ENCODE results near the gene LAMTOR2. TPM values are rescaled to one million over a fixed set of nuclear protein-coding genes. Genes with fewer than 3 reads are reported as not detected.

Gene LAMTOR2
- total RNA-seq, 1 experiment from 2014 or later, result 70.9 TPM

DNA sequence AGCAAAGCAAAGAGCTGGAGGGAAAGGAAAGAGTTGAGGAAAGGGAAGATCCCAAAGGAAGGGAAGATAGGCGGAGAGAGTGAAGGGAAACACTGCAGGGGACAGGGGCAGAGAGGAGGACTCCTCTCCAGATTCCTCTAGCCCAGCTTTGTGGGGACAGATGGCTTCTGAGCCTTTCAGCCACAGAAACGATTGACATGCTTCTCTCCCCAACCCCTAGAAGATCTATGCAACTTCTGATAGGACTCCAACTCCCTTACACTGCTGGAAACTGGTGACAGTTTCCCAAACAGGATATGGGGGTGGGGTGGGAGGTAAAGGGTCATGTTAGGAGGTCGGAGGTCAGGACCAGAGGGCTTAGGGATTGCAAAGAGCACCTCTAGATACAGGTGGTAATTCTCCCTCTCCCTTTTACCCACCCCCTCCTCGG is 21.2 kb downstream of the LAMTOR2 start:
- no peak for DNase-seq (ENCODE audit: low read depth)

DNA sequence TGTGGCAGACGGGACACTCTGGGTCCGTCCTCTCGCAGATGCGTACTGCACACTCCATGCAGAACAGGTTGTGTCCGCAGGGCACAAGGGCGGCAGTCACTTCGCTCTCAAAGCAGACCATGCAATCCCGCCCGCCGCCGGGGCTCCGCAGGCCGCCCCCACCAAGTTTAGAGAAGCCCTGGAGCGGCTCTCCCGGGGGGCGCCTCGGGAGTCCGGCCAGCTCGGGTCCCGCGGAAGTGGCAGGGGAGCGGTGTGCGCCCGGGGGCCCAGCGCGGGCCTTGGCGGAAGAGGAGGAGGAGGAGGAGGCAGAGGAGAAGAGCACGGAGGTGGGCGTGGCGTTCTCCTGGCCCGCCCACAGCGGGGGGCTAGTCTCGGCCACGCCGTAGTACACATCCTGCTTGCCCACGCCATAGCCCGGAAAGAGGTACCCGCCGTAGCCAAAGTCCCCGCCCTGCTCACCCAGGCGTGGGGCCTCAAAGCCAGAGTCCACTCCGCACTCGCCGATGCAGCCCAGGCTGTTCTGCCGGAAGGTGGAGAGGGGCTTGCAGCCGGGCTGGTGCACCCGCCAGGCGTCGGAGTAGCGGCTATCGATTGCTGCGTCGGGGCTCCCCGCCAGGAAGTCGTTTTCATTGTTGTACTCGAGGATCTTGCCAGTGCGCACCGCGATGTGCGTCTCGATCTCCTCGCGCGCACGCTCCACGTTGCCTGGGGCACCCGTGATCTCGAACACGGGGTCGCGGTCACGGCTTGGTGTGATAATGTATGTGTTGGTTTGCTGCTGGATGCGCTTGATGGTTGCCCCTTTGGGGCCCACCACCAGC is 22.2 kb downstream of the LAMTOR2 start:
- DNase-seq (ENCODE audit: low read depth), result no peak

DNA sequence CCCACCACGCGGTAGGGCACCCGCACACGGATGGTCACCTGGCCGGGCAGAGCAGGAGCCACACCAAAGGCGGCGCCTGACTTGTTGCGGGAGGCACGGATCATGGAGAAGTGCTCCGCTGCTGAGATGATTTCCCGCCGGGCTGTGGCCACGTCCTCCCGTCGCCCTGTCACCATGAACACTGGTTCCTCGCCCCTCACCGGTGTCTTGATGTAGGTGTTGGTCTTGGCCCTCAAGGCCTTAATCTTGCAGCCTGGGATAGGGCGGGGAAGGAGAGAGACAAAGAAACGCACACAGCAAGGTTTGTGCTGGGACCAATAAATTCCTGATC is 22.8 kb downstream of the LAMTOR2 start:
- no peak for DNase-seq (ENCODE audit: low read depth)

DNA sequence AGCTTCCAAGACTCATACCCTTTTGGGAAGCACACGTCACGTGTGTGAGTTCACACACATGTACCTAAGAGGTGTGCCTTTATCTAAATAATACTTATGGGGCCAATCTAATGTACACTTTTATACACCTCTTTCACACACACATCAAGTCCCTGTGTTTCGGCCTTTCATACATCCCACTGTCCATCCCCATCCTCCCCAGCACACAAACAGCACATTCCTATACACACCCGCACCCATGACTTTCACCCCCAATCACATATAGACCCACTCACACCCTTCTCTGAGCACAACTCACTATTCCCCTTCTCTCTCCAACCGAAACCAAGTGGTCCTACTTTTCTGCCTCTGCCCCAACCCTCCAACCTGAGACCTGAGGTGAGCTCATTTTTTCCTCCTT is 24.1 kb downstream of the LAMTOR2 start:
- DNase-seq (ENCODE audit: low read depth), result no peak

DNA sequence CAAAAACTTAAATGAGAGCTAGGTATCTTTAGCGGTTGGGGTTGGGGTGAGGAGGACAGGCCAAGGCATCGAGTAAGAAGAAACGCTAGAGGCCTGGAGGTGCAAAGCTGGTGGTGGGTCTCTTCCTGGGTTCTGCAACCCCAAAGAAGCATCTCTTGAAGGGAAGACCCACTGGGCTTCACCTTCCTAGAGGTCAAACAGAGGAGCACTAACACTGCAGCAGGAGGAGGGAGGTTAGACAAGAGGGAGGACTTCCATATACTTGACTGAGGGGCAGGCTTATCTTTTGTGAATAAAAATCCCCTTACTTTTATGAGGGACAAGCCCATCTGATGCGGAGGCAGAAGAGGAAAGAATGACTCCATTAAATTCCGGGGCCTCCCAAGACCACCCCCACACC is 25.2 kb downstream of the LAMTOR2 start:
- DNase-seq (ENCODE audit: low read depth), result no peak

DNA sequence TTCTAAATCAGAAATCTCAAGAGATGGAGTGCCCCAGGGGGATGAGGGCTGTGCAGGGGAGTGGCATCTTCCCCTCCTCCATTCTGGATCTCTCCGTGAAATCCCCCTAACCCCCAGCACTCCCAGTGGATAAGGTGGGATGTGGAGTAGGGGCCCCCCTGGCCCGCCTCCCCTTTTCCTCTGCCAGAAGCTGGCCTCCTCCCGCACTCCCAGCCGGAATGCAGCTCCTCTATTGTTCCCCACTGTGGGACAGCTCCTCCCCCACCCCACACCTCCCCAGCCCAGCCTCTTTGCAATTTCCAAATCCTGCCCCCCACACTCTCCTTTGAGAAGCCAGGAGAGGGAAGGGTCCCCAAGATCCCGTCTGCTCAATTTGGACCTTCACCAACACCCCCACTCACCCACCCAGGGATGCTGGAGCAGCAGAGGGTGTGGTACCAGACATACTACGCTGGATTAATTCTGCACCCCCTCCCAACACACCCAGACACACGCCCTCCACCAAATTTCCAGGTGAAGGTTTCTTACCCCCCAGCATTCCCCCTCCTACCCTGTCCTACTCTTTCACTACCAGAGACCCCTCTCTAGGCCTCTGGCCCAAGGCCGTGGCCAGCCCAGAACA is 25.8 kb downstream of the LAMTOR2 start:
- DNase-seq (ENCODE audit: low read depth), result no peak

DNA sequence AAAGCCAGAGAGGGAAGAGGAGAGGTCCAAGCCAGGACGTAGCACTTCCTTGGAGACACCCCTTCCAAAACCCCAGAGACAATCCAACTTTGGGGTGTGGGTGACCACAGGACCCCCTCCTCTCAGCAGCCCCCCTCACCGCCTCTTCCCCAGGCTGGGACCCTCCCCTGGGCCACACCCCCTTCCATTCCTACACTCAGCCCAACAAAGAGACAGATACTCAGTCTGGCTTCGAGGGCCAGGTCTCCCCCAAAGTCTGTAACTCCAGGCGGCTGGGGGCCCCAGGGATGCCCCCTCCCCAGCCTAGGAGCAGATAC is 26.2 kb downstream of the LAMTOR2 start:
- DNase-seq (ENCODE audit: low read depth), result no peak

DNA sequence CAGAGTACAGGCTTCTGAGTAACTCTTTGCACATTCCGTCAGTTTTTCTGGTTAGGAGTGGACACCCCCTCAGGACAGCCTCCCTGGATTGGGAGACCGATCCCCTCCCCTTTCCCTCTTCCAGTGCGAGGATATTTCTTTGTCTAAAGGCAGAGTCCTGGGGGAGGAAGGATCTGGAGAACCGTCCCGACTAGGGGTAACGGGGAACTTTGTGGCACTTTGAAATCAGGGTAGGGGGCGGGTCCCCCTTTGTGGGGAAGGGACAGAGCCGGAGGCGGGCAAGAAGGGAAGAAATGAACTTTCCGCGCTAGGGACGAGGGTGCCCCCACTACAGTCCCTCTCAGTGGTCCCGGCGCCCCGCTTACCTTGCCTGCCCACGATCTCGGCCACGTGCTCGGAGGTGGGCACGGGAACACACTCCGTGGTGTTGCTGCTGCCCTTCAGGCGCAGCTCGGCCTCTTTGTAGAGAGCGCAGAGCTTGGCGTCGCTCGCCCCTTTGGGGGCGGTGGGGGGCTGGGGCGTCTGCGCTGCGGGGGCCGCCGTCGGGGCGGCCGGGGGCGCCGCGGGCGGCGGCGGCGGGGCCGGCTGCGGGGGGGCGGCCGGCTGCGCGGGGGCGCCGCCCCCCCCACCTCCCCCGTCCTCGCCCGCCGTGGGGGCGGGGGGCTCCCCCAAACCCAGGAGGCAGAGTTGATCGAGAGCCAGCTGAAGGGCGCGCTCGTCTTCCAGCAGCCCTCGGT is 26.8 kb downstream of the LAMTOR2 start:
- no peak for DNase-seq (ENCODE audit: low read depth)

DNA sequence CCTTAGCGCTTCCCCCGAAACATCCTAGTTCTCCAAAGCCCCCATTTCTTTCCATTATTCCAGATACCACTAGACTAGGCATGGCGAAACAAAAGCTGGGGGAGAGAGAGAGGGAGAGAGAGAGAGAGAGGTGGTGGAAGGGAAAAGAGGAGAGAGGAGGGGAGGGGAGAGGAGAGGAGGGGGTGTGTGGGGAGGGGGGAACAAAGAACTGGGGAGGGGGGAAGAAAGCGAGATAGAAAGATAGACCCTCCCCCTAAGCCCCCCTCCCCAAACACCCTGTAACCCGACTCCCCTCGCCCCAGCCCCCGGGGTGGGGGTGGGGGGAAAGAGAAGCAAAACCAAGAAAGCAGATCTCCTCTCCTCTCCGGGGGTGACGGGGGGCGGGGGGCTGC is 27.3 kb downstream of the LAMTOR2 start:
- no peak for DNase-seq (ENCODE audit: low read depth)

DNA sequence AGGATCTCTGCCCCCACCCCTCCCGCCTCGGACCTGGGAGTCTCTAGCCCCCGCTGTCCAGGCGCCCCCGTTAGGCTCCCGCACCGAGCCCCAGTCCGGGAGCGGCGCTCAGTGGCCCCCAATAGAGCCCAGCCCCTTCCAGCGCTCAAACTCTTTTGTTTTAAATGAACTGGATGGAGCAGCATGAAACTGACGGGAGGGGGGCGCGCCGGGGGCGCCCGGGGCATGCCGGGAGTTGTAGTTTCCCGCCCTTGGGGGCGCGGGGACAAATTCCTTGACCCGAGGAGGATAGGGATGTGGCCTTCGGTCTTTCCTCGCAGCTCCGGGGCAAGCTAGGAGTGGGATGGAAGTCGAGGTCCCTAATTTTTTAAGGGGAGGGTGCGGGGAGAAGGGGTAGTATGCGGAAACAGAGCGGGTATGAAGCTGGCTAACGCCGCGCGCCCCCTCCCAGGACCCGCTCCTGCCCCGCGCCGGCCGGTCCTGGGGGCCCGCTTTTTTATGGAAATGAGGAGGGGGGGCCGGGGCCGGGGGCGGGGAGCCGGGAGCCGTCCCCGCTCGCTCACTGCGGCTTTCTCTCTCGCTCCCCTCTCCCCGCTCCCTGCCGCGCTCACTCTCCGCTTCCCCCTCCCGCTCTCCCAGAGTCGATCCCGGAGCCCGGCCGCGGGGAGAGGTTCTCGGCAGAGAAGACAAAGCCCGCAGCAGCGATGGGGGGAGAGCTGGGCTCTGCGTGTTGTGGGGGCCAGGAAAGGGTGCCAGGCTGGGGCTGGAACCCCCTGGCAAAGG is 27.9 kb downstream of the LAMTOR2 start, which contains the start of gene MEX3A:
Gene MEX3A, minus strand, starts transcription at position 157 of the 783 bp plus-strand sequence. CDS start 467 bp downstream, outside the sequence.
- DNase-seq (ENCODE audit: low read depth), result peak; percentile 73

DNA sequence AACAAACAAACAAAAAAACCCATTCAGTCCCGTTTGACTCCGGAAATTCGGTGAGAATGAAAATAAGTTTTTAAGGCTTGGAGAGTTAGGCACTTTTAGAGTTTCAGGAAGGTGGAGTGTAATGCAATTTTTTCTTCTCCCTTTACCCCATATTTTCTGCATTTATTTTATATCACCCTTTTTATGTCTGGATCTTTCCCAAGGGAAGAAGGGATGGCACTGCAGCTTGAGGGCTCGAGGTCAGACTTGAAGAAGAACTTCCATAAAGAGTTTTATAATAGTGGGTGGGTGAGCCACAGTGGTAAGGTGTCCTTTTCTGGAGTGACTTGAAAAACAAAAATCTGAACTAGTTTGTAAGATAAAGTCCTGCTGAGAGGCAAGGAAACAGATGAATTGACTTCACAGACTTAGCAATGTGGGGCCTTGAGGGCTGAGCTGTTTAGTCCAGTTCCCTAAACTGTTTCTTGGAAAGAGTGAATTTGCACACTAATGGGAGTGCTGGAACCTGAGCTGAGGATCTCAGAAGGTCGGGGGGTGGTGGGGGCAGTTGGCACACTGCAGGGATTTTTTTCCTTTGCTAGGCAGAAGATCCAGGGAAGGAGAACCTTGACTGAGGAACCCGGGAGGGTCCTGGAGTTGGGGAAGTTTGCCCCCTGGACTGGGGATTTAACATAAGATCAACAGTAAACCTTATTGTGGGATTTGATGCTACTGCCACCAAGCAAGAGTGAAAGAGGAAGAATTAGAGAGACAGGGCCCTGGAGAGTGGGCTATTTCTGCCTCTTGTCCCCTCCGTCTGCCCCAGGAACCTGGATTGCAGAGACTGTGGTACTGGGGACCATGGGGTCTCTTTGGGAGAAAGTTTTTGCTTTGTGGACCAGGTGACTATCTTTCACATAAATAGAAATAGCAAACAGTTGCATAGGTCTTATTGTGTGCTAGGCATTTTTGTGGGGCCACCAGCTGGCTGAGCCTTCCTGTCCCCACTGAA is 29.5 kb downstream of the LAMTOR2 start:
- no peak for DNase-seq (ENCODE audit: low read depth)

DNA sequence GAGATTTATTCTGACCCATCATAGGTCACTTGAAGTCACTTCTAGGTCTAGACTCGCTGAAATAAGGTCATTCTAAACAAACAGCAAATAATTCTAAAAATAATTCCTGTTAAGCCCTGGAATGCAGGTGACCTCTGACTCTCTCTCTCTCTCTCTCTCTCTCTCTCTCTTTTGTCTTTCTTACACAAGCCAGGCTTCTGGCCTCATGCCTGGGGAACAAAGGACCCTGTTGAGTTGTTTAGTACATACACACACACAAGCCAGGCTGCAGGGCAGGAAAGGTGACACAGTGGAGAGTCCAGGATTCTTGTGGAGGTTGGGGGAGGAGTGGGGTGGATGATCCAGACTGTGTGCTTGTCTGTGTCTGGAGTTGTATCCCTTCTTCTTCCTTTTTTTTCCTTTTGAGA is 31.7 kb downstream of the LAMTOR2 start:
- DNase-seq (ENCODE audit: low read depth), result no peak

DNA sequence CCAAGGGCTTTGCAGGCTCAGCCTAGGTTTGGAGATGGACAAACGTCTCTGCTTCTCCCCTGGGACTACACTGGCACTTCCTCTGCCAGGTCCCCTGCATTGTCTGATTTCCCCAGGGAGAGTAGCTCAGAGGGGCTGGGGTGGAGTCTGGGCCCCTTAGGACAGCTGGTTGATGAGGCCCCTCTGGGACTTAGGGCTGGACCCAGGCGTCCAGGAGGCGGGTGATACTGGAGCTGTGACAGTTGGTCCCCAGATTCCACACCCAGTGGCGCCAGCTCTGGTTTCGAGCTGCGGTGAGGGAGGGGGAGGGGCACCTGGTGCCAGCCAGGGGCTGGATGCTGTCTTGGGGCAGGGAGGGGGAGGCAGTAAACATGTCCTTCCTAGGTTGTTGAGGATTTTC is 35.1 kb downstream of the LAMTOR2 start:
- DNase-seq (ENCODE audit: low read depth), result no peak

DNA sequence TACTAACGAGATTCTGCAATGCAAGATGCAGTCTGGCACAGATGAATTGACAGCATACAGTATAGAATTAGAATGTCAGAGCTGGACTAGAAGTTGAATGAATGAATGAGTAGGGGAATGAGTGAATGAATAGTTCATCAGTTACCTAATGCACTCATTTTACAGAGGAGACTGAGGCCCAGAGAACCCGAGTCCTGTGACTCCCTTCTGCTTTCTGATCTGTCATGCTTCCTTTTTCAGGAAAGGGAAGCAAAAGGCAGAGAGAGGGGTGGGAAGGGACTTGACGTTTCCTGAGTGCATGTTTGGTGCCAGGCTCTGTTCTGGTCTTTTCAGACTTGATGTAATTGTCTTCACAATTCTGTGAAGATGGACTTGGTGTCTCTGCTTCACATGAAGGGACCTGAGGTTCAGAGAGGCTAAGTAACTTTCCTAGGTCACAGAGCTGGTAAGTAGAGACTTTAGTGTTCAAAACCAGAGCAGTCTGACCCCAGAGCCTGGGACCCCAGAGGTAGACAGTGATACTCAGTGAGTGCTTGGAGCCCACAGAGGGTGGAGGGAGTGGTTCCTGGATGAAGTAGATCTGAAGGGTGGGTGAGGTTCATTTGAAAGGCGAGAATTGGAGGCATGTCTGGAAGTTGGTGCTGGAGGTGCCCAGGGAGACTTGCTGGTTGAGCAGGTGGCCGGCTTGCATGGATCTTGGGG is 35.7 kb downstream of the LAMTOR2 start:
- no peak for DNase-seq (ENCODE audit: low read depth)

DNA sequence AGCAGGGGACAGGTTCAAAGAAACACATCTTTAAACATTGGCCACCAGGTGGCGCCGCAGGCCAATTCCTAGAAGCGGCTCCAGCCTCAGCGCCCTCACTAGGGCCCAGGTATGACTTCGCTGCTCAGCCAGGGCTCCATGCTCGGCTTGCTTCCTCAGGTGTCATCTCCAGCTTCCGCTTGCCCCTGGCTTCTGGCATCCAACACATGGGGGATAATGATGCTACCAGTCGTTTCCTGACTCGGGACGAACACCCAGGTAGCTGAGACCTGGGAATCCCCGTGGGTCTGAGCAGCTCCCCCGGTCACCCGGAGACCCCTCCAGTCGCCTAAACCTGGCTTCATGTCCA is 36.2 kb downstream of the LAMTOR2 start:
- DNase-seq (ENCODE audit: low read depth), result peak; percentile 63

DNA sequence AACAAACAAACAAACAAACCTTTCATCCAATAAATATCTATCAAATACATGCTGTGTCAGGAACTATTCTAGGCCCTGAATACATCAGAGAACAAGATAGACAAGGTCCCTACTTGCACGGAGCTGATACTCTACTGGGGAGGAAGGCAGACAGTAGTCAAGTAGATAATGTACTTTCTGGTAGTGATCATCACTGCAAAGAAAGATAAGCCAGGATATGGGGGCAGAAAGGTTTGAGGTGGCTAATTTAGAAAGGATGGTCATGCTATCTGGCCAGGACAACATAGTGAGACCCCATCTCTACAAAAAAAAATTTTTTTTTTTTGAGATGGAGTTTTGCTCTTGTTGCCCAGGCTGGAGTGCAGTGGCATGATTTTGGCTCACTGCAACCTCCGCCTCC is 37.0 kb downstream of the LAMTOR2 start:
- DNase-seq (ENCODE audit: low read depth), result no peak

DNA sequence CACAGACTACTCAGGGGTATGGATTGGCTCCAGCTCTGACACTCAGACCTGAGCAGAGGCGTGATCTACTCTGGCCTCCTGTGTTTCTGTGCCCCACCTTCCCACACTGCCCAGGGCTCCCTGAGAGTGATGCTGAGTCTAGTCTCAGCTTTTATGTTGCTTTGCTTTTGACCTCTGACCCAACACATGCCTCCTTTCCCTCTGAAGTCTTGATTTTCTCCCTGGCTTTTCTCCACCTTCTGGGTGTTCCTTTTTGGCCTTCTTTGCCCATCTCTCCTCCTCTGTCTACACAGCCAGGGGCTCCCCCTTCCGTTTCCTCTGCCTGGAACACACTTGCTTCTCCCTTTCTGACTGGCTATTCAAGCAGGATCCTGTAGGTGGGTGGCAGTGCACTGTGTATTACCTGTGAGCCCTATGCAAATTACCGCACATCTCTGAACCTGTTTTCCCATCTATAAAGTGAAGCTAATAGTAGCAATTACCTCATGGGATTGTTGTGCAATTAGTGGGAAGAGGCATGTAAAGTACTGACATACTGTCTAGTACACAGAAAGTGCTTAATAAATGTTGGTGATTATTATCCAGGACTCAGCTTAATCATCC is 41.4 kb downstream of the LAMTOR2 start:
- DNase-seq (ENCODE audit: low read depth), result no peak

DNA sequence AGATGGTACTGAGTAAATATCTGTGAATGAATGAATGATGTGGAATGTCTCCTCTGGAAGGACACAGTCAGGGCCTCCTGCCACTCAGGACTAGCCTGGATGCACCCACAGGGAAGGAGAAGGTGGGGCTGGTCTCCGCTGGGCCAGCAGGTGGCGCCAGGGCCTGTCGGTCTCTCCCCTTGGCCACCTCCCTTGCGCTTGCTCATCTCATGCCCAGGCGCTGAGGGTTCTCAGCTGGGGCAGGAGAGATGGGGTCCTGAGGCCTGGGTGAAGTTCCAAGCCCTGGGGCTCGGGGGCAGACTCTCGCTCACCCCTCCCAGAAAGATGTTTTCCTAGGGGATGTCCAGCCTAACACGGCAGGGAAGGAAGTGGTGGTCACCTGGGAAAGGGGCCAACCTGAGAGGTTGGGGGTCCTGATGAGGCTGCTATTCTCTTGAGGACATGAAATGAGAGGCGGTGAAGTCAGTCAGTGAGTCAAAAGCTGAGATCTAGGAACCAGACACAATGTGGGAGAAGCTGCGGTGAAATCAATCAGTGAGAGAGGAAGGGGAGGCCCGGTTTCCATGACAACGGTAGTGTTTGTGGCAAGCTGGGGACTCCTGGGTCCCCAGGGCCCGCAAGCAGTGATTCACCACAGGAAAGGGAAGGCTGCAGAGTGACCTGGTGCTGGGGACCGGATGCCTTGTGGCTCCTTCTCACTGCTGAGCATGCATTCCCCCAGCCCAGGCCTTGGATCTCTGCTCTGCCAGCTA is 42.2 kb downstream of the LAMTOR2 start:
- DNase-seq (ENCODE audit: low read depth), result peak; percentile 81
